ENCODE results near the gene CD248. TPM values are rescaled to one million over a fixed set of nuclear protein-coding genes. Genes with fewer than 3 reads are reported as not detected.

The CD248 gene
- total RNA-seq, 1 donor from 2014 or later, result 68.7 TPM

- peaks cover 55% of the 10 kb centered on the region for H3K4me1 Mint-ChIP-seq (ENCODE audit: unreplicated experiment)
- peak overlapping the region; percentile 98 for H3K27ac Mint-ChIP-seq (ENCODE audit: unreplicated experiment)
- no peak for TF ChIP-seq CTCF (IDR thresholded peaks at IDR 0.05)
- no peaks in the 10 kb centered on the region for H3K9me3 Mint-ChIP-seq (ENCODE audit: unreplicated experiment)
- H3K36me3 Mint-ChIP-seq (ENCODE audit: unreplicated experiment), result no peaks in the 10 kb centered on the region
- DNase-seq (ENCODE audit: extremely low spot score, unreplicated experiment), result no peak
- peak overlapping the region; percentile 55 for H3K4me3 Mint-ChIP-seq (ENCODE audit: unreplicated experiment)
- H3K27me3 Mint-ChIP-seq (ENCODE audit: unreplicated experiment), result no peaks in the 10 kb centered on the region
Observed at GRCh38 chr11:66315921-66316811, 678 bp downstream of the CD248 start.

DNA sequence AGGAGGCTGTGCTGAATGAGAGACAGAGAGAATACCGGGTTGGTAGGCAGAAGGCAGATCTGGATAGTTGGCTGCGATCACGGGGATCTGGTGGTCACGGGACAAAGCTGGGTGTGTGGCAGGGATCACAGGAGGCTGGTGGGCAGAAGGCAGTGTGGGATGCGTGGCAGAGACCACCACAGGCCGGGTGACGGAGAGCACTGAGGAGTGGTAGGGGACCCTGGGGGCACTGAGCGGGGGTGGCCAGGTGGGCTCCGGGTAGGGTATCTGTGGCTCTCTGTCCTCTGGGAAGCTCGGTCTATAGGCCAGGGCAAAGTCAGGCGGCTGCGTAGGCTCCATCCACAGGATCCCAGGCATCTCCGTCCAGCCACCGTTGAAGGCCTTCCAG is 1.4 kb downstream of the CD248 start:
- peak overlapping the region; percentile 98 for H3K27ac Mint-ChIP-seq (ENCODE audit: unreplicated experiment)
- no peaks in the 10 kb centered on the region for H3K36me3 Mint-ChIP-seq (ENCODE audit: unreplicated experiment)
- peak overlapping the region; percentile 55 for H3K4me3 Mint-ChIP-seq (ENCODE audit: unreplicated experiment)
- no peak for DNase-seq (ENCODE audit: extremely low spot score, unreplicated experiment)
- H3K27me3 Mint-ChIP-seq (ENCODE audit: unreplicated experiment), result no peaks in the 10 kb centered on the region
- no peaks in the 10 kb centered on the region for H3K9me3 Mint-ChIP-seq (ENCODE audit: unreplicated experiment)
- peaks cover 55% of the 10 kb centered on the region for H3K4me1 Mint-ChIP-seq (ENCODE audit: unreplicated experiment)
- no peak for TF ChIP-seq CTCF (IDR thresholded peaks at IDR 0.05)

GRCh38 chr11:66314561-66315497 is 2.0 kb downstream of the CD248 start:
- Mint-ChIP-seq H3K36me3 (ENCODE audit: unreplicated experiment) (no peaks in the 10 kb centered on the region), H3K4me3 (ENCODE audit: unreplicated experiment) (peak overlapping the region; percentile 51), H3K9me3 (ENCODE audit: unreplicated experiment) (no peaks in the 10 kb centered on the region), H3K27ac (ENCODE audit: unreplicated experiment) (peak overlapping the region; percentile 98), H3K27me3 (ENCODE audit: unreplicated experiment) (no peaks in the 10 kb centered on the region), H3K4me1 (ENCODE audit: unreplicated experiment) (peaks cover 55% of the 10 kb centered on the region)
- DNase-seq (ENCODE audit: extremely low spot score, unreplicated experiment), result no peak
- TF ChIP-seq CTCF (IDR thresholded peaks at IDR 0.05), result no peak

GRCh38 chr11:66314186-66314501 is 2.7 kb downstream of the CD248 start:
- H3K4me3 Mint-ChIP-seq (ENCODE audit: unreplicated experiment), result peak overlapping the region; percentile 78
- H3K27me3 Mint-ChIP-seq (ENCODE audit: unreplicated experiment), result peaks cover under 1% of the 10 kb centered on the region
- H3K9me3 Mint-ChIP-seq (ENCODE audit: unreplicated experiment), result no peaks in the 10 kb centered on the region
- no peaks in the 10 kb centered on the region for H3K36me3 Mint-ChIP-seq (ENCODE audit: unreplicated experiment)
- no peak for DNase-seq (ENCODE audit: extremely low spot score, unreplicated experiment)
- peak overlapping the region; percentile 98 for H3K27ac Mint-ChIP-seq (ENCODE audit: unreplicated experiment)
- no peak for TF ChIP-seq CTCF (IDR thresholded peaks at IDR 0.05)
- H3K4me1 Mint-ChIP-seq (ENCODE audit: unreplicated experiment), result peaks cover 53% of the 10 kb centered on the region
